Calu3 (cell line): ENCODE results near the gene ADRA1B. TPM values are rescaled to one million over a fixed set of nuclear protein-coding genes. Genes with fewer than 3 reads are reported as not detected.

Experiments used
- BruUV-seq: library from RNA; stranded (reverse); fragments of 400-500 nt; replicated peaks from 2 replicates; lab custom pipeline; 2021; lab: Mats Ljungman, UMichigan
- CTCF ChIA-PET: fragments of 300-600 bp; sonication (Branson Sonifier 250); formaldehyde crosslinking; loops from one replicate; lab custom pipeline; 2022; ENCODE audit warnings: antibody characterized with exemption; lab: Charles Lee
- DNase-seq: peaks from one replicate; pipeline ENCODE4 v3.0.0; 2022
- H3K27ac Mint-ChIP-seq: one replicate; pipeline ENCODE4 v1.8.0; 2022; ENCODE audit warnings: mixed read lengths; ENCODE audit not compliant: unreplicated experiment
- H3K27me3 Mint-ChIP-seq: one replicate; pipeline ENCODE4 v1.8.0; 2022; ENCODE audit warnings: mixed read lengths; ENCODE audit not compliant: unreplicated experiment
- H3K36me3 Mint-ChIP-seq: one replicate; pipeline ENCODE4 v1.8.0; 2022; ENCODE audit warnings: mild to moderate bottlenecking, moderate library complexity, mixed read lengths; ENCODE audit not compliant: insufficient read depth, unreplicated experiment
- H3K4me1 Mint-ChIP-seq: one replicate; pipeline ENCODE4 v1.8.0; 2022; ENCODE audit warnings: mild to moderate bottlenecking, low read depth, mixed read lengths; ENCODE audit not compliant: unreplicated experiment
- H3K4me3 Mint-ChIP-seq: one replicate; pipeline ENCODE4 v1.8.0; 2022; ENCODE audit warnings: mild to moderate bottlenecking, low read depth, moderate library complexity, mixed read lengths; ENCODE audit not compliant: unreplicated experiment
- H3K9me3 Mint-ChIP-seq: one replicate; pipeline ENCODE4 v1.8.0; 2022; ENCODE audit warnings: low read depth, mixed read lengths; ENCODE audit not compliant: unreplicated experiment
- intact Hi-C: fragments of 100-400 bp; cut with micrococcal nuclease; formaldehyde crosslinking; loops from one replicate; pipeline ENCODE4 v1.10.0; 2022; ENCODE audit not compliant: unreplicated experiment
- total RNA-seq: library from RNA; stranded (reverse); gene quantifications from 2 replicates; pipeline ENCODE4 v1.2.3, GENCODE V29; 2022
- TF ChIP-seq, protein P1 (sequence below): fragments of 200-600 bp; IDR thresholded peaks from one replicate; pipeline ENCODE4 v1.8.0; 2022; ENCODE audit warnings: antibody characterized with exemption; ENCODE audit not compliant: unreplicated experiment

Gene ADRA1B
- total RNA-seq, 1 experiment from 2014 or later = 10.9 TPM

DNA sequence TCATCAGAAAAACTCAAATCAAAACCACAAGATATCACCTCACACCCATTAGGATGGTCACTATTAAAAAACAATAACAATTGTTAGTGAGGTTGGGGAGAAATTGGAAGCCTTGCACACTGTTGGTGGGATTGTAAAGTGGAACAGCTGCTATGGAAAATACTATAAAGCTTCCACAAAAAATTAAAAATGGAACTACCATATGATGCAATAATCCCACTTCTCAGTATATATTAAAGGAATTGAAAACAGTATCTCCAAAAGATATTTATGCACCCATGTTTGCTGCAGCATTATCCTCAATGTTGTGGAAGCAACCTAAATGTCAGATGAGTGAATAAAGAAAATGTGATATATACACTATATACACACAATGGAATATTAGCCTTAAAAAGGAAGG, 14.5 kb upstream of the ADRA1B start:
- DNase-seq = no peak
- H3K36me3 Mint-ChIP-seq = peaks cover 24% of the 10 kb centered on the region
- intact Hi-C loops = no loop called here
- CTCF ChIA-PET = no interaction called here
- no TSS peak for BruUV-seq
- peak overlapping the region; percentile 93 for H3K27ac Mint-ChIP-seq
- peaks cover 43% of the 10 kb centered on the region for H3K4me1 Mint-ChIP-seq
- TF ChIP-seq, protein P1, sequence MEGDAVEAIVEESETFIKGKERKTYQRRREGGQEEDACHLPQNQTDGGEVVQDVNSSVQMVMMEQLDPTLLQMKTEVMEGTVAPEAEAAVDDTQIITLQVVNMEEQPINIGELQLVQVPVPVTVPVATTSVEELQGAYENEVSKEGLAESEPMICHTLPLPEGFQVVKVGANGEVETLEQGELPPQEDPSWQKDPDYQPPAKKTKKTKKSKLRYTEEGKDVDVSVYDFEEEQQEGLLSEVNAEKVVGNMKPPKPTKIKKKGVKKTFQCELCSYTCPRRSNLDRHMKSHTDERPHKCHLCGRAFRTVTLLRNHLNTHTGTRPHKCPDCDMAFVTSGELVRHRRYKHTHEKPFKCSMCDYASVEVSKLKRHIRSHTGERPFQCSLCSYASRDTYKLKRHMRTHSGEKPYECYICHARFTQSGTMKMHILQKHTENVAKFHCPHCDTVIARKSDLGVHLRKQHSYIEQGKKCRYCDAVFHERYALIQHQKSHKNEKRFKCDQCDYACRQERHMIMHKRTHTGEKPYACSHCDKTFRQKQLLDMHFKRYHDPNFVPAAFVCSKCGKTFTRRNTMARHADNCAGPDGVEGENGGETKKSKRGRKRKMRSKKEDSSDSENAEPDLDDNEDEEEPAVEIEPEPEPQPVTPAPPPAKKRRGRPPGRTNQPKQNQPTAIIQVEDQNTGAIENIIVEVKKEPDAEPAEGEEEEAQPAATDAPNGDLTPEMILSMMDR = no peak
- peaks cover 3% of the 10 kb centered on the region for H3K9me3 Mint-ChIP-seq
- no peaks in the 10 kb centered on the region for H3K27me3 Mint-ChIP-seq
- no peak overlapping the region for H3K4me3 Mint-ChIP-seq

GRCh38 chr5:159902444-159903121, 13.7 kb upstream of the ADRA1B start:
- peak; percentile 79 for DNase-seq
- H3K4me1 Mint-ChIP-seq = peaks cover 51% of the 10 kb centered on the region
- no peak overlapping the region for H3K4me3 Mint-ChIP-seq
- CTCF ChIA-PET = interaction anchor here (0.5 kb wide), 1 partner anchor 305 kb away, joined by 3 read pairs; no protein-coding TSS in a partner anchor
- BruUV-seq = no TSS peak
- no peaks in the 10 kb centered on the region for H3K27me3 Mint-ChIP-seq
- H3K27ac Mint-ChIP-seq = peak overlapping the region; percentile 93
- H3K36me3 Mint-ChIP-seq = peaks cover 29% of the 10 kb centered on the region
- peaks cover 3% of the 10 kb centered on the region for H3K9me3 Mint-ChIP-seq
- intact Hi-C loops = no loop called here
- TF ChIP-seq, protein P1 = no peak

GRCh38 chr5:159903131-159903530, 13.2 kb upstream of the ADRA1B start:
- peaks cover 3% of the 10 kb centered on the region for H3K9me3 Mint-ChIP-seq
- TF ChIP-seq, protein P1 = no peak
- intact Hi-C loops = no loop called here
- CTCF ChIA-PET = interaction anchor here (0.5 to 1.3 kb wide), 2 partner anchors 10 to 305 kb away, joined by 3 read pairs; no protein-coding TSS in a partner anchor
- peaks cover 57% of the 10 kb centered on the region for H3K4me1 Mint-ChIP-seq
- peak overlapping the region; percentile 93 for H3K27ac Mint-ChIP-seq
- H3K4me3 Mint-ChIP-seq = no peak overlapping the region
- peaks cover 34% of the 10 kb centered on the region for H3K36me3 Mint-ChIP-seq
- no peaks in the 10 kb centered on the region for H3K27me3 Mint-ChIP-seq
- BruUV-seq = no TSS peak
- no peak for DNase-seq

DNA sequence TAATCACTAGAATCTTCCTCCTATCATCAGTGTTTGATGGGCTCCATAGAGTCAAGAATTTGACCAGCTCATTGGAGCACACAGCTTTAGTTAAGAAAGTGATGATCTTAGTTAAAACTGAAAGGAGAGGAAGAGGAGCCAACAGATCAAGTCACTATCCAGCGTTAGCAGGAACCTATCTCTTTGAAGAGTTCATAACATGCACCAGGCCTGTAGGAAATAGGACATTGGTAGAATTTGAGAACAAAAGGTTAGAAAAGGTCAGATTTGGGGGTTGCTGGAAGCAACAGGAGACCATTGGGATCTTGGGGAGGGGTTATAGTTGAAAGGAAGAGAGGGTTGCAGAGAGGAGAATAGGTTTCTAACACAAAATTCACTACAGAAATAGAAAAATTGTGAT, 11.4 kb upstream of the ADRA1B start:
- Mint-ChIP-seq H3K9me3 (no peaks in the 10 kb centered on the region), H3K27me3 (no peaks in the 10 kb centered on the region), H3K27ac (peak overlapping the region; percentile 85), H3K4me3 (no peak overlapping the region), H3K36me3 (peaks cover 34% of the 10 kb centered on the region), H3K4me1 (peaks cover 74% of the 10 kb centered on the region)
- no peak for DNase-seq
- TF ChIP-seq, protein P1 = no peak
- no TSS peak for BruUV-seq
- intact Hi-C loops = loop anchor here (2.0 kb wide), 1 partner anchor 72 kb away; no protein-coding TSS in a partner anchor
- CTCF ChIA-PET = no interaction called here
